ENCODE results near the gene FAM20C. TPM values are rescaled to one million over a fixed set of nuclear protein-coding genes. Genes with fewer than 3 reads are reported as not detected.

FAM20C gene
- total RNA-seq, 4 donors from 2014 or later, result 3.8 to 28.8 (median 16.4) TPM

- no peak for DNase-seq
- no peak overlapping the region for H3K4me3 ChIP-seq
- H3K9me3 ChIP-seq, result no peaks in the 10 kb centered on the region
- H3K4me1 ChIP-seq, result no peaks in the 10 kb centered on the region
- H3K36me3 ChIP-seq, result no peaks in the 10 kb centered on the region
- no peak for TF ChIP-seq POLR2A (IDR thresholded peaks at IDR 0.05)
- TF ChIP-seq, protein P1, sequence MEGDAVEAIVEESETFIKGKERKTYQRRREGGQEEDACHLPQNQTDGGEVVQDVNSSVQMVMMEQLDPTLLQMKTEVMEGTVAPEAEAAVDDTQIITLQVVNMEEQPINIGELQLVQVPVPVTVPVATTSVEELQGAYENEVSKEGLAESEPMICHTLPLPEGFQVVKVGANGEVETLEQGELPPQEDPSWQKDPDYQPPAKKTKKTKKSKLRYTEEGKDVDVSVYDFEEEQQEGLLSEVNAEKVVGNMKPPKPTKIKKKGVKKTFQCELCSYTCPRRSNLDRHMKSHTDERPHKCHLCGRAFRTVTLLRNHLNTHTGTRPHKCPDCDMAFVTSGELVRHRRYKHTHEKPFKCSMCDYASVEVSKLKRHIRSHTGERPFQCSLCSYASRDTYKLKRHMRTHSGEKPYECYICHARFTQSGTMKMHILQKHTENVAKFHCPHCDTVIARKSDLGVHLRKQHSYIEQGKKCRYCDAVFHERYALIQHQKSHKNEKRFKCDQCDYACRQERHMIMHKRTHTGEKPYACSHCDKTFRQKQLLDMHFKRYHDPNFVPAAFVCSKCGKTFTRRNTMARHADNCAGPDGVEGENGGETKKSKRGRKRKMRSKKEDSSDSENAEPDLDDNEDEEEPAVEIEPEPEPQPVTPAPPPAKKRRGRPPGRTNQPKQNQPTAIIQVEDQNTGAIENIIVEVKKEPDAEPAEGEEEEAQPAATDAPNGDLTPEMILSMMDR (IDR thresholded peaks at IDR 0.05), result no peak
- intact Hi-C loops (cut with DNase I; ENCODE audit: low total_unique reads), result no loop called here
- H3K27ac ChIP-seq, result no peak overlapping the region
- no peaks in the 10 kb centered on the region for H3K27me3 ChIP-seq
Observed at GRCh38 chr7:176381-176780, 16.0 kb upstream of the FAM20C start.

DNA sequence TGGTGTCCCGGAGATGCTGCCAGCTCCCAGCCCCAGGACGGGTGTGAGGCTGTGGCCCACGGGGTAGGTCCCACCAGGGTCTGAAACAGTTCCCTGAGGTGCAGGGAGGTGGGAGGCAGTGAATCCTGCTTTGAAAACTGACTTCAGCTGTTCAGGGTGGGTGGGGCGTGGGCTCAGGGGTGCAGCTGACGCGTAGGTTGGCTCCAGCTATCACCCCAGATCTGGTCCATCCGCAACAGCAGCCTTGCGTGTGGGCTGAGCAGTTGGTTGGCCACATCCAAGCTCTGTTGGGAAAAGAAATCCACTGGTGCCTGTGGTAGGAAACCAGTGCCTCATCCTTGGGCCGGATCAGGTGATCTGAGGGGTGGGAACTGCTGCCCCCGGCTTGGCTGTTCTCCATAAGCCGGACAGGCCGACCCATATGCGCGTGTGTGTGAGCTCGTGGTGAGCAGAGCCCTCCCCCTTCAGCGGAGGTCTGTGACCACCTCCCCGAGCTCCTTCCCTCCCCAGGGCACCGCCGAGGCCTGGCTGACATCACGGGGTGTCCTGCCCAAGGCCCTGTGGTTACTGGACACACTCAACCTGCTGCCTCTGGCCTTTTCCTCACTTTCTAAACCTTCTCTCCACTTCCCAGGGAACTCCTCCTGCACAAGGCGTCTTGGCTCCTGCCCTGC, 15.4 kb upstream of the FAM20C start:
- no peak for TF ChIP-seq POLR2A (IDR thresholded peaks at IDR 0.05)
- TF ChIP-seq, protein P1 (IDR thresholded peaks at IDR 0.05), result no peak
- DNase-seq, result no peak
- intact Hi-C loops (cut with DNase I; ENCODE audit: low total_unique reads), result no loop called here

DNA sequence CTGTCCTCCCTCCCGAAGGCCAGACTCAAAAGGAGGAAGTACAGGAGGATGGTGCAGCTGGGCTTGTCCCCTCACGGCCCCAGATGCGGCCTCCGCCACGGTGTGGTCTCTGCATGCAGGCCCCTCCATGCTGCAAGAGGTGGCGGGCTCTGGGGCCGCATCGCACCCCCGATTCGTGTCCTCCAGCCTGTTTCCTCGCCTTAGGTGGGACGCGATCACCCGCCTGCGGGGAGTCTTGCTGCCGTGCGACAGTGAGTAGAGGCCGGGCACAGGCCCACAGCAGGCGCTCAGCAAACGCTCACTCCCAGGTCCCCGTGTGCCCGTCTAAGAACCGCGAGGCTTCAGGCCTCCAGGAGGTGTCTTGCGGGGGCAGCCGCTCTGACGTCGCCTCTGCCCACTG, 13.9 kb upstream of the FAM20C start:
- no peaks in the 10 kb centered on the region for H3K36me3 ChIP-seq
- intact Hi-C loops (cut with DNase I; ENCODE audit: low total_unique reads), result no loop called here
- DNase-seq, result no peak
- H3K27ac ChIP-seq, result no peak overlapping the region
- no peaks in the 10 kb centered on the region for H3K27me3 ChIP-seq
- no peaks in the 10 kb centered on the region for H3K9me3 ChIP-seq
- H3K4me1 ChIP-seq, result no peaks in the 10 kb centered on the region
- no peak for TF ChIP-seq POLR2A (IDR thresholded peaks at IDR 0.05)
- TF ChIP-seq, protein P1 (IDR thresholded peaks at IDR 0.05), result no peak
- H3K4me3 ChIP-seq, result no peak overlapping the region

More for the DNA sequence above, 15.4 kb upstream of the FAM20C start:
- Histone ChIP-seq H3K4me3 (no peak overlapping the region), H3K27me3 (no peaks in the 10 kb centered on the region), H3K9me3 (no peaks in the 10 kb centered on the region), H3K4me1 (no peaks in the 10 kb centered on the region), H3K27ac (no peak overlapping the region), H3K36me3 (no peaks in the 10 kb centered on the region)

DNA sequence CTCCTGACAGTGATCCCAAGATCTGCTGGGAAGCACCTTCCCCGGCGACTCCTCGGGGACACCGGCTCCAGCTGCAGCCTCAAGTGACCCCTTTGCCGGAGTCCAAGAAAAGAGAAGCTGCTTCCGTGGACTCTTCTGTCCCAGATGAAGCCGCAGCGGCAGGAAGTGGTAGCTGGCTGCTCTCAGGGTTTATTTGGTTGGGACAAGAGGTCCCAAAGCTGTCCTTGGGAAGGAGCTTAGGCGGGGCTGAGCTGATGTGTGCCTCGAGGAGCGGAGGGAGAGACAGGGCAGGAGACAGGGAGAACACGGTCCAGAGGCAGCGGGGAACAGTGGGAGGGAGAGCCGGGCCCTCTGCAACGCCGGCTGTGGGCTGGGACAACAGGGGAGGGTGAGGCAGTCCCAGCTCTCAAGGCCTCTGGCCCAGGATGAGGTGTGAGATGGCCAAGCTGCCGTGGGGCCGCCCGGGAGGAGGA, 13.1 kb upstream of the FAM20C start:
- no peaks in the 10 kb centered on the region for H3K9me3 ChIP-seq
- no peak for TF ChIP-seq POLR2A (IDR thresholded peaks at IDR 0.05)
- TF ChIP-seq, protein P1 (IDR thresholded peaks at IDR 0.05), result no peak
- H3K36me3 ChIP-seq, result no peaks in the 10 kb centered on the region
- no peaks in the 10 kb centered on the region for H3K4me1 ChIP-seq
- no peaks in the 10 kb centered on the region for H3K27me3 ChIP-seq
- DNase-seq, result no peak
- no peak overlapping the region for H3K27ac ChIP-seq
- intact Hi-C loops (cut with DNase I; ENCODE audit: low total_unique reads), result no loop called here
- no peak overlapping the region for H3K4me3 ChIP-seq

- no peaks in the 10 kb centered on the region for H3K9me3 ChIP-seq
- DNase-seq, result no peak
- no peak for TF ChIP-seq POLR2A (IDR thresholded peaks at IDR 0.05)
- TF ChIP-seq, protein P1 (IDR thresholded peaks at IDR 0.05), result no peak
Observed at GRCh38 chr7:179948-180694, 12.2 kb upstream of the FAM20C start.

More at GRCh38 chr7:179948-180694, 12.2 kb upstream of the FAM20C start:
- intact Hi-C loops (cut with DNase I; ENCODE audit: low total_unique reads), result no loop called here
- H3K4me1 ChIP-seq, result no peaks in the 10 kb centered on the region
- no peak overlapping the region for H3K4me3 ChIP-seq
- H3K27me3 ChIP-seq, result no peaks in the 10 kb centered on the region
- no peak overlapping the region for H3K27ac ChIP-seq
- H3K36me3 ChIP-seq, result no peaks in the 10 kb centered on the region
